Measurements from ENCODE around the gene KDM1A.

KDM1A gene

DNA sequence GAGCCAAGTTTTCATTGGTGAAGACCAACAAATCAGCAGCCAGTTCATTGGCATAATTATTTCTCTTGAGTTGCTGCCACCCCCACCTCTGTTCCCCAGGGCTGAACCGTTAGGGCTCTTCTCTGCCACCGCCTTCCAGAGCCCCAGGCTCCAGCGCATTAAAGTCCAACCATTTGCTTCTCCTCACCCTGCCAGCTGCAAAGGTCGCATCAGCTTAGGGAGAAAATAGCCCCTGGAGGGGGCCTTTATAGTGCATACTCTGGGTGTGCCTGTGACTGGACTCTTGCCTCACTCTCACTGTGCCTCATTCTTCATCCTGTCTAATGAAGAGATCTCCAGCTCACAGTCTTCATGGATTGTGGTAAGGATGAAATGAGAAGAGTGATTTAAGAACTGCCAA, 50.4 kb downstream of the KDM1A start:
- no peak for DNase-seq (ENCODE audit: low spot score)

DNA sequence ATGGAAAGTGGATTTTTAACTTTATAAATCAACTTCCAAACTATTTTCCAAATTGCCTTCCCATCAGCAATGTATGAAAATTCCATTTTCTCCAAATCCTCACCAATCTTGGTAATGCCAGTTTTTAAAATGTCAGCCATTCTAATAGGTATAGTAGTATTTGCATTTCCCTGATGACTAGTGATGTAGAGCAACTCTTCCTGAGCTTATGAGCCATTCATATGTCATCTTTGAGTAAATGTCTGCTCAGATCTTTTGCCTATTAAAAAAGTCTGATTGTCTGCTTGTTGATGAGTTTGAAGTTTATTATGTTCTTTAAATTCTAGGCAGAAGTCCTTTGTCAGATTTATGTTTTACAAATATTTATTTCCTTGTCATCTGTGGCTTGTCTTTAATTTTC, 54.7 kb downstream of the KDM1A start:
- no peak for DNase-seq (ENCODE audit: low spot score)

DNA sequence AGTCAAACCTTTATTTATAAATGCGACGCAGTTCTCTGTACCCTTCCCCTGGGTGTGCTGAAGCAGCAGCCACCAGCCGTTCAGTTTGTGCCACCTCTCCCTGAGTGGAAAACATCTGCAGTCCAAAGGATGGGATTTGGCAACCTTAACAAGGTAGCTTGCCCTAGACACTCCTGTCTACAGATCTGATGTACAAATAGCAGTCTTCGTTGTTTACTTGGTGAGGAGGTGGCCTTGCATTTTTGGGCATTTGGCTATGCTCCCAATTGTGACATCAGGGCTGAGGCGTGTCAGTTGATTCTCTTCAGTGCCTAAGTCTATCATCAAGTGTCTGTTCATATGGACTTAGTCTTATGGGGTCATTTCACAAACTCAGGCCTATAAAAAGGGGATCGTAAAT, 59.8 kb downstream of the KDM1A start:
- DNase-seq (ENCODE audit: low spot score) = no peak

DNA sequence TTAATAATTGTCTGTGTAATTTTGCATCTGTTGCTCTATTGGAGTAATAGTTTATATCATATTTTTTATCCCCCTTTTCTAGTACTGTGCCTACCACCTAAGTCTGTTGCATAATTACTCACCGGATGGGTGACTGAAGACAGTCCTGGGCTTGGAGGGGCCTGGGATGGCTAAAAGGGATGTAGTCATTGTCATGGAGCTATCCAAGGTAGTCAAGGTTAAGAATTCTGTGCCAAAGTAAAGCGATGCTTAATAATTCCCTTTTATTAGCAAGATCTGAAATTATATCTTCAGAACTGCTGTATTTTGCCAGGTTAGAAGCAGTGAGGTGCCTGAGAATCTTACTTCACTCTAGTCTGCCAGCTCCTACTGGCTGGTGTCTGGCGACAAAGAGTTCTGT, 61.6 kb downstream of the KDM1A start:
- no peak for DNase-seq (ENCODE audit: low spot score)

GRCh38 chr1:23081376-23081775, 62.1 kb downstream of the KDM1A start:
- DNase-seq (ENCODE audit: low spot score) = no peak

DNA sequence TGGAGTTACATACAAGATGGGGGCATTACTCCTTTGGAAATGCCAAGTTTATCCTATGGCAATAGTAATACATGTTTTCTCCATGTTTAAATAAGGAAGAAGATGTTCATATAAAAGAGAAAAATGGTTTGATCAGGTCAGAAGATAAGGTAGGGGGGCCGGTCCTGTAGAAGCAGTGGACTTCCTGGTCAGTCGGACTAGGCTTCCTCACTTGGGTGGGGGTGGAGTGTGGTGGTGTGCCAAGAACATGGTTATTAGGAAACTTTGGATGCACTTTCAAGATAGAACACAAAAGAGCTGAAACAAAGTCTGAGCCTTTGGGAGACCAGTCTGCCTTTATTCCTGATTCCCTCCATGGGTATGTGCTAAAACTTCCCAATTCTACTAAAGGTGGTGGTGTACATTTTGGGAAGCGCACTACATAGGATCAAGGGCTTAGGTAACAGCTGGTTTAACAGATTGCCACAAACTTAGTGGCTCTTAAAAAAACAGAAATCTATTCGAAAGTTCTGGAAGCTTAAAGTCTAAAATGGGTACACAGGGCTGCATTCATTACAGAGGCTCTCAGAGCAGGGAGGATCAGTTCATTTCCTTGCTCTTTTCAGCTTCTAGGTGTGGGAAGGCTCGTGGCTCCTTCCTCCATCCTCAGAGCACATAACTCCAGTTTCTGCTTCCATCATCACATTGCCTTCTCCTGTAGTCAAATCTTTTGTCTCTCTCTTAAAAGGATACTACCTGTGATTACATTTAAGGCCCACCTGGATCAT, 64.6 kb downstream of the KDM1A start:
- no peak for DNase-seq (ENCODE audit: low spot score)

GRCh38 chr1:23084880-23085279, 65.6 kb downstream of the KDM1A start:
- no peak for DNase-seq (ENCODE audit: low spot score)

DNA sequence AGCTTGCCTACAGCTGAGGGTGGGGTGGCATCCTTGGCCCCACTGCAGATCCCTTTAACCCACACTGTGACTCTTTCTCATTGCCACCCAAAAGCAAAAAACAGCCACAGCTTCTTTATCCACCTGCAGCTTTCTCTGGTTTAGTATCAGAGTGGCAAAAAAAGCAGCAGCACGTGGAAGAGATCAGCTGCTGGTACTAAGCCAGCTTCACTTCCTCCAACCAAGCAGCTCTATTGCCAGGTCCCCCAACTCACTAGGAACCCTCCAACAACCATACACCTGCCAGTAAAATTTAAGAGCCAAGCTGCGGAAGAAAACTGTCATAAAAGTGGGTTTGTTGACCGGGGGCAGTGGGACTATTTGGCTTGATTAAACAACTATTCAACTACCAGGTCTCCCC, 66.4 kb downstream of the KDM1A start:
- DNase-seq (ENCODE audit: low spot score) = no peak

- no peak for DNase-seq (ENCODE audit: low spot score)
Measured at GRCh38 chr1:23088027-23088426, 68.8 kb downstream of the KDM1A start.

GRCh38 chr1:23090056-23090455, 70.8 kb downstream of the KDM1A start:
- DNase-seq (ENCODE audit: low spot score) = no peak

GRCh38 chr1:23091545-23091944, 72.3 kb downstream of the KDM1A start:
- no peak for DNase-seq (ENCODE audit: low spot score)

GRCh38 chr1:23092447-23092846, 73.2 kb downstream of the KDM1A start:
- DNase-seq (ENCODE audit: low spot score) = no peak

DNA sequence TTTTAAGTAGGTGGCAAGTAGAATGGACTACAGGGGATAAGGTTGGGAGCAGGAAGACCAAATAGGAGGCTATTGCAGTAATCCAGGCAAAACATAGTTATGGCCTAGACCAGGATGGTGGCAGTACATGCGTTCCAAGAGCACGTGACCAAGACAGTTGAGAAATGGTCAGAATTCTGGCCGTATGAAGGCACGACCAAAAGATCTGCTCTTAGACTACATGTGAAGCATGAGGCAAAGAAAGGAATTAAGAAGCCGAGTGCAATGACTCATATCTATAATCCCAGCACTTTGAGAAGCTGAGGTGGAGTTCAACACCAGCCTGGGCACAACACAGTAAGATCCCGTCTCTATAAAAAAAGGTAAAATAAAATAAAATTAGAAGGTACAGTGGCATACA, 78.0 kb downstream of the KDM1A start:
- DNase-seq (ENCODE audit: low spot score) = no peak

GRCh38 chr1:23098463-23099170, 79.3 kb downstream of the KDM1A start:
- peak; percentile 66 for DNase-seq (ENCODE audit: low spot score)

DNA sequence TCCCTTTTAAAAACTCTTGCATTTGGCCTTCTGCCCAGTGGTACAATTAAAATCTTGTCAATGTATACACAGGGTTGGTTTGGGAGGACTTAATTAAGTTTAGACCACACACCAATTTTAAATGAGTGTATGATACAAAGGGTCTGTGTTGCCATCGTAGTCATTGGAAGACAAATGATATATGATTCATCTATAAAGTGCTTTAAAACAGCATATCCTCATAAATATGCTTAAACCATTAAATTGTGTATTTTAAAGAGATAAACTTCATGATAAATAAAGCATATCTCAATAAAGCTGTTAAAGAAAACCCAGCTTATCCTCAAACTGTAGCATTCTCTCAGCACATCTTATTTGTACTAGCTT, 79.9 kb downstream of the KDM1A start:
- no peak for DNase-seq (ENCODE audit: low spot score)

DNA sequence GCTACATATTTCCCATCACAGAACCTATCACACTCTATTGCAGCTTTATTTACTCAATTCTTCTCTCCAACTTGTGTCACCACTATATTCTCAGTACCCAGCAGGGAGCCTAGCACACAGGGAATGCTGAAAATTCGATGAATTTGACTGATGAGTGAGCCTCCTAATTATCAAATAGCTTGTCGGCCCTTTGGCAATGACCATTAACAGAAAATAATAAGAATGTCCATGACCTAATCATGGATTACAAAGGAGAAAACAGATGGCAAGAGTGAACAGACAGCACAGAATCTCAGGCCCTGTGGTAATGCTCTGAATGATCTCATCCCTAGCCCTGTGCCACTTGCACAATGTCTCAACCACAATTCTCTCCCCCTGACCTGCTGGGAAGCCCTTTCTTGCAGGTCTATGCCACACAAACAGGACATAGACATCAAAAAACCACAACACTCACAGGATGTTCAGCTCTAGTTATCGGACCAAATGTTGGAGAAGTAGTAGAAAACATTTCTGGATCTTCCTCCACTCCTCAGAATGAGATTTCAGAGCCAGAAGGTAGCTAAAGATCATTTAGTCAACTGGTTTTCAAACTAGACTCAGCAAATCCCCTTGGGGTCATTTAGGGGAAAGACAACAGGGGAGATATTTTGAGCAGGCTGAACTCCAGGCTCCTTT, 80.9 kb downstream of the KDM1A start:
- peak; percentile 76 for DNase-seq (ENCODE audit: low spot score)

DNA sequence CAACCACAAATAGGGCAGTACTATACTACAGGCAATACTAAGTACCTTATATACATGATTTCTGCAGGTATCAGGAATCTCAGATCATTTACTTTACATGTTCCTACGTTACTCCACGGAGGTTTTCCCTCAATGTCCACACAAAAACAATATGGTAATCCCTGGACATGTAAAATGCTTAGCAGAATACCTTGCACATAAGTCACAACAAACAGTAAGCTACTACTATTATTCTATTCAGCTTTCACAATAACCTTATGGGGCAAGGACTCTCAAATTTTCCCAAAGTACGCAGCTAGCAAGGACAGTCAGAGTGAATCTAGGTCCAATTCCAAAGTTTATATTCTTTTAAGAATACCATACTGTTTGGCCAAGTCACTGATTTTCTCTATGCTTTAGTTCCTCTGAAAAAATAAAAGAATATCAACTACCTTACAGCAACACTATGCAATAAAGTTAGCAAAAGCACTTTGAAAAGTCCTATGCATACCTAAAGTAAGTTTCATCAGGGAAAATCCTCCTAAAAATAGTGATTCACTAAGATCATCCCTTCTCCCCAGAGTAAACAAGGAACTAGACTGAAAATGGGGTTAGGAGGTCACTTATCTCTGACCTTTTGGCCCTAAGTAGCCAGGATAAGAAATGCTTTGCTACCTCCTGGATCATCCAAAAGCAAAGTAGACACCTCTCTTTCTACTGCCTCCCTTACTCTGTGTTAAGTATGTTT, 82.0 kb downstream of the KDM1A start:
- DNase-seq (ENCODE audit: low spot score) = peak; percentile 26

DNA sequence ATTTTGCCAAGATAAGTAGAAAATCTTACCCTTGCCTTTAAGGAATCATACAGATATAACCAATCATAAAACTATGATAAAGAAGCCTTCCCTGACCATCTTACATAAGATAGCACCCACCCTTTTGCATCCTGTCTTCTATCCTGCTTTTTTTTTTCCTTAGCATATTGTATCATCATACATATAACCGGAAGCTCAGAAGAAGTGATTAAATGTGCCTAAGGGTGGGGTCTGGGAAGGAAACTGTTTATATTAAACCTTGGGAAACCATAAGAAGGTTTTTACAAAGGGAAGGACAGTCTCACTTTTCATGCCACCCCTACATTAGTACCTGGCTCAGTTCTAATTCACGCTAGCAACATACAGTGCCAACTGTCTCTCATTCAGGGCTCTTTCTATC, 82.6 kb downstream of the KDM1A start:
- DNase-seq (ENCODE audit: low spot score) = no peak

GRCh38 chr1:23102289-23102688, 83.0 kb downstream of the KDM1A start:
- peak; percentile 12 for DNase-seq (ENCODE audit: low spot score)

- DNase-seq (ENCODE audit: low spot score) = no peak
Measured at GRCh38 chr1:23103001-23103889, 84.0 kb downstream of the KDM1A start.

- no peak for DNase-seq (ENCODE audit: low spot score)
Measured at GRCh38 chr1:23108918-23109533, 89.8 kb downstream of the KDM1A start.

Measured in AG08396 (cell line).